ENCODE data around the gene CHPF2. TPM values are rescaled to one million over a fixed set of nuclear protein-coding genes. Genes with fewer than 3 reads are reported as not detected.

The CHPF2 gene
- polyA plus RNA-seq, 3 donors = 34.4 to 38.0 (median 36.0) TPM

DNA sequence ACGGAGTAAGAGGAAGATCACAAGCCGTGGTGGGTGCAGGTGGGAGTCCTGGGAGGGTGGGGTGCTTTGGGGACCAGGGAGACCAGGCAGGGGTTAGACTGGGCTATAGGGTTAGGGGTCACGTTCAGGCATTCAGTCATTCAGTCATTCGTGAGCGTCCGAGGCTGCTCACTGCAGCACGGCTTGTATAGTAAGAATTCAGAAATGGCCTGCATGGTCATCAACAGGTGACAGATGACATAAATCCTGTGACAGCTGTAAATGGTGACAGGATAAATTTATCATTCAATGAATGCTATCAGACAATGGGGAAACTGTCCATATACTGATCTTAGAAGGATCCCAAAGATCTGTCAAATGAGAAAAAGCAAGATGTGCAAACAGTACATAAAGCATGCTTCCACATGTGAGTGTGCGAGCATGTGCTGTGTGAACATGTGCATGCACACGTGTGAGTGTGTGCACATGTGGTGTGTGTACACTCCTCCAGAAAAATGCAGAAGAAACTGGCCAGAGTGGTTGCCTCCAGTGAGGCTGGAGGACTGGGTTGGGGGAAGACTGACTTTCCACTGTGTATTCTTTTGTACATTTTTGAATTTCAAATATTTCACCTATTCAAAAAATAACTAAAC lies 48.2 kb downstream of the CHPF2 start:
- H3K4me1 Mint-ChIP-seq = peaks cover 20% of the 10 kb centered on the region
- H3K27ac ChIP-seq (ENCODE audit: low read depth in 1 of 2, low read length in 2 of 2) = no peak overlapping the region
- H3K4me2 ChIP-seq (replicated peaks; ENCODE audit: extremely low read depth, low read length, poor library complexity, severe bottlenecking) = no peak overlapping the region
- no peak overlapping the region for H3K4me3 ChIP-seq (replicated peaks in 1 of 3; ENCODE audit: low read depth in 2 of 3, low read length in 3 of 3)
- TF ChIP-seq, protein P1, sequence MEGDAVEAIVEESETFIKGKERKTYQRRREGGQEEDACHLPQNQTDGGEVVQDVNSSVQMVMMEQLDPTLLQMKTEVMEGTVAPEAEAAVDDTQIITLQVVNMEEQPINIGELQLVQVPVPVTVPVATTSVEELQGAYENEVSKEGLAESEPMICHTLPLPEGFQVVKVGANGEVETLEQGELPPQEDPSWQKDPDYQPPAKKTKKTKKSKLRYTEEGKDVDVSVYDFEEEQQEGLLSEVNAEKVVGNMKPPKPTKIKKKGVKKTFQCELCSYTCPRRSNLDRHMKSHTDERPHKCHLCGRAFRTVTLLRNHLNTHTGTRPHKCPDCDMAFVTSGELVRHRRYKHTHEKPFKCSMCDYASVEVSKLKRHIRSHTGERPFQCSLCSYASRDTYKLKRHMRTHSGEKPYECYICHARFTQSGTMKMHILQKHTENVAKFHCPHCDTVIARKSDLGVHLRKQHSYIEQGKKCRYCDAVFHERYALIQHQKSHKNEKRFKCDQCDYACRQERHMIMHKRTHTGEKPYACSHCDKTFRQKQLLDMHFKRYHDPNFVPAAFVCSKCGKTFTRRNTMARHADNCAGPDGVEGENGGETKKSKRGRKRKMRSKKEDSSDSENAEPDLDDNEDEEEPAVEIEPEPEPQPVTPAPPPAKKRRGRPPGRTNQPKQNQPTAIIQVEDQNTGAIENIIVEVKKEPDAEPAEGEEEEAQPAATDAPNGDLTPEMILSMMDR (IDR thresholded peaks at IDR 0.05) = no peak
- DNase-seq = no peak
- no peaks in the 10 kb centered on the region for H3K36me3 ChIP-seq (replicated peaks in 1 of 2; ENCODE audit: control insufficient read depth in 1 of 2, insufficient read depth in 2 of 2, low read length in 2 of 2)
- peaks cover 16 to 19% of the 10 kb centered on the region in 2 donors for H3K4me1 ChIP-seq (ENCODE audit: control insufficient read depth in 1 of 2, insufficient read depth in 2 of 2, low read length in 2 of 2)
- H3K36me3 Mint-ChIP-seq = no peaks in the 10 kb centered on the region
- no peaks in the 10 kb centered on the region for H3K9me3 ChIP-seq (replicated peaks in 1 of 2; ENCODE audit: control insufficient read depth in 1 of 2, insufficient read depth in 1 of 2, low read length in 2 of 2)
- H3K4me3 Mint-ChIP-seq = no peak overlapping the region
- peaks cover 2 to 6% of the 10 kb centered on the region in 2 donors for H3K27me3 ChIP-seq (ENCODE audit: control insufficient read depth in 2 of 2, insufficient read depth in 2 of 2, low read length in 2 of 2)
- intact Hi-C loops (cut with micrococcal nuclease) = no loop called here
- peaks cover 20 to 34% (median 24%) of the 10 kb centered on the region in 3 donors for H3K27me3 Mint-ChIP-seq (ENCODE audit: low read depth in 3 of 3)
- peaks cover 0 to 8% (median 3%) of the 10 kb centered on the region in 7 donors for H3K9me3 Mint-ChIP-seq
- peak overlapping the region in 1 of 7 donors; percentile 55 for H3K27ac Mint-ChIP-seq
- H2AFZ ChIP-seq (ENCODE audit: insufficient read depth, low read depth, low read length, poor library complexity, severe bottlenecking) = no peak overlapping the region
- 85% methylated on average over 7 of the region's 9 CpGs for WGBS (ENCODE audit: insufficient coverage)
- H3K9ac ChIP-seq (ENCODE audit: insufficient read depth, low read length, poor library complexity, severe bottlenecking) = no peak overlapping the region
- peaks cover 10% of the 10 kb centered on the region for H4K20me1 ChIP-seq (ENCODE audit: insufficient read depth, low read length)
- H3K79me2 ChIP-seq (ENCODE audit: insufficient read depth, low read length) = peaks cover 11% of the 10 kb centered on the region

- H3K4me1 ChIP-seq (ENCODE audit: control insufficient read depth in 1 of 2, insufficient read depth in 2 of 2, low read length in 2 of 2) = peaks cover 7% of the 10 kb centered on the region in 2 donors
- peaks cover 9% of the 10 kb centered on the region for H3K4me1 Mint-ChIP-seq
- H4K20me1 ChIP-seq (ENCODE audit: insufficient read depth, low read length) = no peaks in the 10 kb centered on the region
- TF ChIP-seq, protein P1 (IDR thresholded peaks at IDR 0.05) = no peak
- H3K9me3 Mint-ChIP-seq = peaks cover 0 to 8% (median 3%) of the 10 kb centered on the region in 7 donors
- no peak overlapping the region for H3K27ac Mint-ChIP-seq
- H3K9me3 ChIP-seq (replicated peaks in 1 of 2; ENCODE audit: control insufficient read depth in 1 of 2, insufficient read depth in 1 of 2, low read length in 2 of 2) = no peaks in the 10 kb centered on the region
- H3K4me3 ChIP-seq (replicated peaks in 1 of 3; ENCODE audit: low read depth in 2 of 3, low read length in 3 of 3) = no peak overlapping the region
- no peak overlapping the region for H3K27ac ChIP-seq (ENCODE audit: low read depth in 1 of 2, low read length in 2 of 2)
- peaks cover 22 to 33% (median 25%) of the 10 kb centered on the region in 3 donors for H3K27me3 Mint-ChIP-seq (ENCODE audit: low read depth in 3 of 3)
- no peak for DNase-seq
- no peak overlapping the region for H3K9ac ChIP-seq (ENCODE audit: insufficient read depth, low read length, poor library complexity, severe bottlenecking)
- no peak overlapping the region for H3K4me3 Mint-ChIP-seq
- H3K4me2 ChIP-seq (replicated peaks; ENCODE audit: extremely low read depth, low read length, poor library complexity, severe bottlenecking) = no peak overlapping the region
- H3K36me3 ChIP-seq (replicated peaks in 1 of 2; ENCODE audit: control insufficient read depth in 1 of 2, insufficient read depth in 2 of 2, low read length in 2 of 2) = no peaks in the 10 kb centered on the region
- intact Hi-C loops (cut with micrococcal nuclease) = no loop called here
- H3K79me2 ChIP-seq (ENCODE audit: insufficient read depth, low read length) = no peaks in the 10 kb centered on the region
- H3K27me3 ChIP-seq (ENCODE audit: control insufficient read depth in 2 of 2, insufficient read depth in 2 of 2, low read length in 2 of 2) = peaks cover 4 to 10% of the 10 kb centered on the region in 2 donors
- no peaks in the 10 kb centered on the region for H3K36me3 Mint-ChIP-seq
- WGBS (ENCODE audit: insufficient coverage) = 100% methylated on average over 3 of the region's 6 CpGs
- H2AFZ ChIP-seq (ENCODE audit: insufficient read depth, low read depth, low read length, poor library complexity, severe bottlenecking) = no peak overlapping the region
Measured at GRCh38 chr7:151281686-151282085, 49.4 kb downstream of the CHPF2 start.

Measured in CD14-positive monocyte (primary cell).